Inflammatory macrophage treated with lipopolysaccharide for 1 hour (primary cell): ENCODE data around the gene FOXD4L6.
"Not testable (repeated sequence)": the region's sequence is repeated elsewhere in the genome, so short reads cannot be mapped to it uniquely, and the experiment has no call there.

Source experiments
- DNase-seq, 2 donors: peaks; one replicate each; pipeline ENCODE4 v3.0.0-alpha.2; 2020 to 2022

FOXD4L6 gene

GRCh38 chr9:41098759-41099158 lies 29.7 kb downstream of the FOXD4L6 start:
- peak; percentile 32 to 42 for DNase-seq

DNA sequence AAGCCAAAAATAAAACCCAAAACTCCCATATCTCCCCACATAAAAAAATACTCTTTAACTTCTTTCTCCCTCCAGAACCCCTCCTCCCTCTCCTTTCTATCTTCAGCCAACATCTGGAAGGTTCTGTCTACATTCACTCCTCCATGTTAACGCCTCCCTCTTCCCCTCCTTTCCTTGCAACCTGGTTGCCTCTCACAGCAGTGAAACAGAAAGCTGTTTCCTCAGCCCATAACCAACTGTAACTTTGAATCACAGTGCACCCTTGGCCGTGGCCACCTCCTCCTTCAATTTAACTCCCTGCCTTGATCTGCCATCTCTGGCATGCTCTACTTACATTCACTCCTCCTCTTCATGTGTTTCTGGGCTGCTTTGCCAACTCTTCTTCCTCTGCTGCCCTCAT lies 33.4 kb downstream of the FOXD4L6 start:
- not testable (repeated sequence) for DNase-seq

DNA sequence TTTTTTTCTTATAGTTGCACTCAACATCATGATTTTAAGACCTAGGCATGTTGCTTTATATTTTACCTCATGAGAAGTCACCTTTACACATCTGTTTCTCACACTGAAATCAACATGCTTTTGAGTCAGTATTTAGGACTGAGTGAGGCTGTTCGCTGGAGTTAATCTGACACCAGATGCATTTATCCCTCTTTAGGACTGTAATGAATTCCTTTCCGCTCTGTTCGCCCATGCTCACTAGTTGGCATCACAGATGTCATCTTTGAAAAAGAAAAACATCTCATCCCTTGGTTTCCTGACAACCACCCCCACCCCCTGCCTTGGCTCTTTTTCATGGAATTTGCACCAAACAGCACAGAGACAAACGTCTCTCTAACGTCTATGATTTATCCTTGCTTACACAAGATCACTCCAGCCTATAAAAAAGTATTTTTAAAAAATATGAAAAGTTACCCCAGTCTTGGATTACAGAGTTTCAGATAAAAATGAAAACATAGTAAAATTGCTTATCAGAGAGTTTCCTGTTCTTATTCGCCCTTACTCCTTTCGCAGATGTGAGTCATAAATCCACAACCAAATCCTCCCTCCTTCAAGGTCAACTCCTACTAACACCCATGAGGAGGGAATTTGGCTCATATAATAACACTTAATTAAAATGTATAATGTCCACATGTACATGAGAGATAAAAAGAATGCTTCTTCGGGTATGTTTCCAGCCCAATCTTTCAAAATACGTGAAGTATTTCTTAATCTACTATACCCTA lies 34.3 kb downstream of the FOXD4L6 start:
- not testable (repeated sequence) for DNase-seq

- not testable (repeated sequence) for DNase-seq
Observed at GRCh38 chr9:41090922-41091321, 37.6 kb downstream of the FOXD4L6 start.

DNA sequence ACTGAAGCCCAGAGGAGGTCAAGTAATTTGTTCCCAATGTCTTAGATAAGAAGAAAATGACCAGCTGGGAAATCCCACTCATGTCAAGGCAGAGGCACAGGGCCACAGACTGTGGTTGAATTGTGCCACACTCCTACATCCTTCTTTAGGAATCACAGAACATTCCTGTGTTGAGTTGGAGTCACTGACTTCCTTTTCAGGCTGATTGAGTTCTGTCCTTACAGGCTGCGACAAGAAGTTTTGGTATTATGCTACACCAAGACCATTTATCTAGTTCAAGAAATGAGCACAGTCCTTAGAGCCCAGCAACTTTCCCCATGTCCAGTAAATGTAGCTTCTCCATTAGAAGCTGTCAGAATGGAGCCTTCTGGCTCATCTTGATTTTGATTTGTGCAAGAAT lies 38.1 kb downstream of the FOXD4L6 start:
- peak in 1 of 2 donors; percentile 19 for DNase-seq

GRCh38 chr9:41088450-41089059 lies 39.9 kb downstream of the FOXD4L6 start:
- not testable (repeated sequence) for DNase-seq

DNA sequence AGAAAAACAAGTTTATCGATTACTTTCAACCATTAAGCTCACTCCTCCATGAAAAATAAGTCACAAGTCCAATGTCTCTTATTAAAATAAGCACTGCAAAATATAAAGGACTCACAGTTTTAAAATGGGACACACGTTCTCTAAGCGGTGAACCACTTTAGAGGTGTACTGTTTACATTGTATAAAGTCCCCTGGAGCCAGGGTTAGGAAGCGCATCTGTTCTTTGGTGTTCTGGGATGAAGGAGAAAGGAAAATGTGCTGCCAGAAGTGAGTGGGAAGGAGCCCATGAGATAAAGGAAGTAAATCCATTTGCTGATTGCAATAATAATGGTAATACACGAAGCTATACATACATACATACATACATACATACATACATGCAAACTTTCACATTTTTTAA lies 40.6 kb downstream of the FOXD4L6 start:
- not testable (repeated sequence) for DNase-seq

- DNase-seq = not testable (repeated sequence)
Observed at GRCh38 chr9:41087157-41087780, 41.2 kb downstream of the FOXD4L6 start.

- DNase-seq = not testable (repeated sequence)
Observed at GRCh38 chr9:41086685-41087084, 41.8 kb downstream of the FOXD4L6 start.

DNA sequence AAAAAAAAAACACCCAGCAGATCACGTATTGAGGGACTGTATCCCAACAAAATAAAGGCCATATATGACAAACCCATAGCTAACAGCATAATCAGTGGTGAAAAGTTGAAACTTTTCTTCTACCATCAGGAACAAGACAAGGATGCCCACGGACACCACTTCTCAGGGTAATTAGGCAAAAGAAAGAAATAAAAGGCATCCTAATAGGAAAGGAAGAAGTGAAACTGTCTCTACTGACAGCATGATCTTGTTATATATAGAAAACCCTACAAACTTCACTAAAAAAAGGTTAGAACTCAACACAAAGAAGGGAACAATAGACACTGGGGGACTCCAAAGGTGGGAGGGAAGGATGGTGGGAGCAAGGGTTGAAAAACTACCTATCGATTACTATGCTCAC lies 42.3 kb downstream of the FOXD4L6 start:
- not testable (repeated sequence) for DNase-seq

- not testable (repeated sequence) for DNase-seq
Observed at GRCh38 chr9:41082358-41082757, 46.1 kb downstream of the FOXD4L6 start.

DNA sequence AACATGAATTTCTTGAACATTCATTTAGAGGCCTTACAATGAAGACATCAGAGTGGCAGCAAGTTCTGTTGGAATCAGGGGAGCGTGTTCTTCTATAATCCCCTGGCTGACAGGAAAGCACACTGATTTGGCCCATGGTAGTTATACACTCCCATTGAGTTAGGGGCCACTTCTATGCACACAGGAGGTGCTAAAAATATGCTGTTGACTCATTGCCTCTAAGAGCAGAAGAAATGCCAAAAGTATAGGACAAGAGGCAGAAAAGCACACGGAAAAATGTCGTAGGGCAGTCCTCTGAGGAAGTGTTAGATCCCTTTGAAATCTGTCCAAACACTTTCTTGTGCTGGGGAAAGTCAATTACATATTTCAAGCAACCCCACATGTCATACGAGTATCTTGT lies 49.0 kb downstream of the FOXD4L6 start:
- not testable (repeated sequence) for DNase-seq

- DNase-seq = not testable (repeated sequence)
Observed at GRCh38 chr9:41077586-41077985, 50.9 kb downstream of the FOXD4L6 start.
